Mesothelial cell of epicardium (in vitro differentiated cells): Measurements from ENCODE around the gene SLC2A2. TPM values are rescaled to one million over a fixed set of nuclear protein-coding genes. Genes with fewer than 3 reads are reported as not detected.

Experiments used
- DNase-seq, 2 experiments: peaks; one replicate each; pipeline ENCODE4 v3.0.0; 2021; ENCODE audit warnings: low spot score in 2 of 2; ENCODE audit not compliant: unreplicated experiment in 2 of 2
- H3K27ac Mint-ChIP-seq: 2 replicates; pipeline ENCODE4 v1.8.0; 2021; ENCODE audit warnings: mixed read lengths
- H3K27me3 Mint-ChIP-seq: 2 replicates; pipeline ENCODE4 v1.8.0; 2021; ENCODE audit warnings: low read depth, mixed read lengths
- H3K36me3 Mint-ChIP-seq: 2 replicates; pipeline ENCODE4 v1.8.0; 2021; ENCODE audit warnings: mixed read lengths
- H3K4me1 Mint-ChIP-seq: 2 replicates; pipeline ENCODE4 v1.8.0; 2021; ENCODE audit warnings: mixed read lengths
- H3K4me3 Mint-ChIP-seq: 2 replicates; pipeline ENCODE4 v1.8.0; 2021; ENCODE audit warnings: mild to moderate bottlenecking, moderate library complexity, mixed read lengths
- H3K9me3 Mint-ChIP-seq: 2 replicates; pipeline ENCODE4 v1.8.0; 2021; ENCODE audit warnings: mixed read lengths
- total RNA-seq: library from RNA; stranded (reverse); gene quantifications from 3 replicates; pipeline ENCODE4 v1.2.1, GENCODE V29; 2021
- TF ChIP-seq, protein P1 (sequence below): fragments of 200-600 bp; sonication (generic); IDR thresholded peaks from one replicate; pipeline ENCODE4 v1.5.0; 2021; ENCODE audit warnings: antibody characterized with exemption; ENCODE audit not compliant: unreplicated experiment

SLC2A2 gene
- not detected in 3 replicates for total RNA-seq

DNA sequence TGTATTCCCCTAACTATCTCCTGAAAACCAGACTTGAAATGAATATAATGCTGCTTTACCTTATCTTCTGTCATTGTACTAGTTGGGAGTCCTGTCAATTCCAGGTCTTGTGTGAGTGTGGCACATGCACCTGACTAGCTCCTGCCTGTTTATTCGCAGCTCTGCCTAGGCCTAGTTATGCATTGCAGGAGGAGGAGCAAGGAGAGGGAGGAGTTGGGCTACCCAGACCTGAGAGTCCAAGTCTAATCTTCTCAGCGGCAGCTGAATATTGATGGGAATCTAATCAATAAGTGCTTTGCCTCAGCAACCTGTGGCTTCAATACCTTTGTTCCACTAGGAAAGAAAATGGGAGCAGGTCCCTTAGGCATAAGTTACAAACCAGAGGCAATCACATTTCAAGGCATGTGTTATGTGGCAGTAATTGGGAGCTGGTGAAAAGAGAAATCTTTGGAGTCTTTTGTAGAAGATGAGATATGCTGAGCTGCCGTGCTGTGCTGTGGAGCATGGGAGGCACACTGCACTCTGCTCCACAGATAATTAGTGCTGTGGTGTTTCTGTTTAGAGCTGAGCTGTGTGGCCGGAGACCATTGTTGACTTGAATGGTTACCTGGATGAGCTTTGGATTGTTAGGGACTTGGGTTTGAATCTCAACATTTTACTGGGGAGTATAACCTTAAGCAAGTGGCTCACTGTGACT, at the start of gene SLC2A2:
Gene SLC2A2, minus strand, starts transcription at position 124 of the 697 bp plus-strand sequence. Its CDS starts 50 bp downstream, at position 74.
- Mint-ChIP-seq H3K9me3 (no peaks in the 10 kb centered on the region), H3K27ac (no peak within 1 kb of the TSS)

DNA sequence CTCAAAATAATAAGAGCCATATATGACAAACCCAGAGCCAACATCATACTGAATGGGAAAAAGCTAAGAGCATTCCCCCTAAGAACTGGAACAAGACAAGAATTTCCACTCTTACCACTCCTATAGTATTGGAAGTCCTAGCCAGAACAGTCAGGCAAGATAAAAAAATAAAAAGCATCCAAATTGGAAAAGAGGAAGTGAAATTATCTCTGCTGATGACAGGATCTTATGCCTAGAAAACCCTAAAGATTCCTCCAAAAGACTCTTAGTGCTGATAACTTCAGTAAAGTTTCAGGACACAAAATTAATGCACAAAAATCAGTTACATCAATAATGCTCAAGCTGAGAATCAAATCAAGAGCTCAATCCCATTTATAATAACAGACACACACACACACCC, 45.9 kb upstream of the SLC2A2 start:
- Mint-ChIP-seq H3K9me3 (peaks cover 4% of the 10 kb centered on the region), H3K27me3 (no peaks in the 10 kb centered on the region), H3K4me1 (peaks cover 3% of the 10 kb centered on the region), H3K36me3 (no peaks in the 10 kb centered on the region), H3K4me3 (no peak overlapping the region), H3K27ac (no peak overlapping the region)
- TF ChIP-seq, protein P1, sequence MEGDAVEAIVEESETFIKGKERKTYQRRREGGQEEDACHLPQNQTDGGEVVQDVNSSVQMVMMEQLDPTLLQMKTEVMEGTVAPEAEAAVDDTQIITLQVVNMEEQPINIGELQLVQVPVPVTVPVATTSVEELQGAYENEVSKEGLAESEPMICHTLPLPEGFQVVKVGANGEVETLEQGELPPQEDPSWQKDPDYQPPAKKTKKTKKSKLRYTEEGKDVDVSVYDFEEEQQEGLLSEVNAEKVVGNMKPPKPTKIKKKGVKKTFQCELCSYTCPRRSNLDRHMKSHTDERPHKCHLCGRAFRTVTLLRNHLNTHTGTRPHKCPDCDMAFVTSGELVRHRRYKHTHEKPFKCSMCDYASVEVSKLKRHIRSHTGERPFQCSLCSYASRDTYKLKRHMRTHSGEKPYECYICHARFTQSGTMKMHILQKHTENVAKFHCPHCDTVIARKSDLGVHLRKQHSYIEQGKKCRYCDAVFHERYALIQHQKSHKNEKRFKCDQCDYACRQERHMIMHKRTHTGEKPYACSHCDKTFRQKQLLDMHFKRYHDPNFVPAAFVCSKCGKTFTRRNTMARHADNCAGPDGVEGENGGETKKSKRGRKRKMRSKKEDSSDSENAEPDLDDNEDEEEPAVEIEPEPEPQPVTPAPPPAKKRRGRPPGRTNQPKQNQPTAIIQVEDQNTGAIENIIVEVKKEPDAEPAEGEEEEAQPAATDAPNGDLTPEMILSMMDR = no peak
- no peak for DNase-seq

More for the DNA sequence above, at the start of gene SLC2A2:
- Mint-ChIP-seq H3K4me1 (no peaks in the 10 kb centered on the region), H3K36me3 (no peaks in the 10 kb centered on the region), H3K27me3 (peaks cover 2% of the 10 kb centered on the region), H3K4me3 (no peak within 1 kb of the TSS)
- TF ChIP-seq, protein P1 = no peak
- no peak for DNase-seq

DNA sequence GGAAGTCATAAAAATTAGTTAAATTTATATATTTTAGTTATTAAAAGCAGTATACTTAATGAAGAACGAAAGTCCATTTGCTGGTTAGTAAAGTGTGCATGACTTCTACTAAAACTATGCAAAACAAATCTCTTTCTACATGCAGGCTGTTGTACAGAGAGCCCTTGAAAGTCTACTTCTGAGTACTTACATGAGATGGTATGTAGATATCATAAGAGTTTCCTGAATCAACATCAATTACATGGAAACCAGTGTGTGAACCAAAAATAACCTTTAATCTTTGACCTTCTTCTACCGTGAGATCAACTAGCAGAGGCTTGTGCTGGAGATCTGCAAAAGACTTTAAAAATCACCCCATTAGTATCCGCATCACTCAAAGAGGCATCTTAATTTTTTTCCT, 42.1 kb upstream of the SLC2A2 start:
- Mint-ChIP-seq H3K27ac (no peak overlapping the region), H3K4me3 (no peak overlapping the region), H3K9me3 (peaks cover 4% of the 10 kb centered on the region), H3K4me1 (peaks cover 3% of the 10 kb centered on the region), H3K36me3 (no peaks in the 10 kb centered on the region), H3K27me3 (no peaks in the 10 kb centered on the region)
- TF ChIP-seq, protein P1 = no peak
- DNase-seq = no peak

DNA sequence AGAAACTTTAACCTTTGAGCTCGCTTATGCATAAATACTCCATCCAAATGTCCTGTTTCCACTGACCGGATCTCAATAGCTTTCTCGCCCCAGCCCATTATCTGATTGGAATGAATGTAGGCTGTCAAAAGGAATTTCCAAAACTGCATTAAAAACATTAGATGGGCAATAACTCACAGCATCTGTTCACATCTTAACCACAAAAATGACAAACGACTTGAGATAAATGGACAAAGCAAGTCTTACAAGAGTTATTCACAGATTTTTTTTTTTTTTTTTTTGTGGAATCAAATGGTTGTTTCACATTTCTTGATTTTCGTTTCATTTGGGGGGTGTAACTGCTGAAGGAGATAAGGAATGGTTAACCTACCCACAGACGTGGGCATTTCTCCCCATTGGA, 39.7 kb upstream of the SLC2A2 start:
- Mint-ChIP-seq H3K27me3 (no peaks in the 10 kb centered on the region), H3K9me3 (no peaks in the 10 kb centered on the region), H3K27ac (no peak overlapping the region), H3K4me1 (peaks cover 3% of the 10 kb centered on the region), H3K4me3 (no peak overlapping the region), H3K36me3 (no peaks in the 10 kb centered on the region)
- TF ChIP-seq, protein P1 = no peak
- DNase-seq = no peak

DNA sequence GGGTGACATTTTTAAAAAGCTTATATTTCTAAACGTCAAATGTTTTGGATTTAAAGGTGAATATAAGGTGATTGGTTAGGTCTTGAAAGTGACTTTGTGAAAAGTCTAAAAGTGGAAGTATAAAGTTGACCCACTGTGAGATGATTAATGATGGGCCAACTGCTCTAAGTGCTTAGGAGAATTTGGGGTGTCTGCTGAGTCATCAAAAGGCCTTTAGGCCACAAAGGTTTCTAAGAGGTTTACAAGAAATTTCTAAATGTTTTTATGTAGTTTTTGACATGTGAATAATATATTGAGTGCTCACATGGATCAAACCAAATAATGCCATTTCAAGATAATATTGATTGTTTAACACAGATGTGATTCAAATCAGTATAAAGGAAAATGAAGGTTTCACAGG, 39.2 kb upstream of the SLC2A2 start:
- Mint-ChIP-seq H3K27me3 (no peaks in the 10 kb centered on the region), H3K36me3 (no peaks in the 10 kb centered on the region), H3K9me3 (no peaks in the 10 kb centered on the region), H3K4me1 (peaks cover 3% of the 10 kb centered on the region), H3K27ac (no peak overlapping the region), H3K4me3 (no peak overlapping the region)
- no peak for DNase-seq
- TF ChIP-seq, protein P1 = no peak
